ENCODE measurements around the gene KIF7. TPM values are rescaled to one million over a fixed set of nuclear protein-coding genes. Genes with fewer than 3 reads are reported as not detected.
"Not testable (repeated sequence)": the region's sequence is repeated elsewhere in the genome, so short reads cannot be mapped to it uniquely, and the experiment has no call there.

The KIF7 gene
- total RNA-seq, 3 donors from 2014 or later (not counting 1 experiment from before 2014, with no cell fraction given), result 0.93 to 3.6 (median 1.6) TPM

DNA sequence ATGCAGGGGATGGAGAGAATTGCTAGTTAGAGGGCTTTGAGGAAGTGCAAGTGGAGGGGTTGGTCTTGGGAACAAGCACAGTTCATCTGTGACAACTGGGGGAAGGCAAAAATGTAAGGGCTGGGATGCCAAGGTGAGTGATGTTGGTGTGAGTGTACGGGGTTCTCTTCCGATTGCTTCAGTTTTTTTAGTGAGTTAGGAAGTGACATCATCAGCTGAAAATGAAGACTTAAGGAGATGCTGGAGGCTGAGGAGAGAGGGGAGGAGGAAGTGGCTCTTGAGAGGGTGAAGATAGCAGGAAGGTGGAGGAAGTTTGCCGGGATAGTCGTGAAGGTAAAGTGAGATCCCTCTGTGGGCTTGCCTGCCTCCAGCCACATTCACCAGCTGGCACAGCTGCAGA lies 67.3 kb downstream of the KIF7 start:
- WGBS (ENCODE audit: insufficient coverage), result 88% methylated on average over 4 of the region's 4 CpGs

DNA sequence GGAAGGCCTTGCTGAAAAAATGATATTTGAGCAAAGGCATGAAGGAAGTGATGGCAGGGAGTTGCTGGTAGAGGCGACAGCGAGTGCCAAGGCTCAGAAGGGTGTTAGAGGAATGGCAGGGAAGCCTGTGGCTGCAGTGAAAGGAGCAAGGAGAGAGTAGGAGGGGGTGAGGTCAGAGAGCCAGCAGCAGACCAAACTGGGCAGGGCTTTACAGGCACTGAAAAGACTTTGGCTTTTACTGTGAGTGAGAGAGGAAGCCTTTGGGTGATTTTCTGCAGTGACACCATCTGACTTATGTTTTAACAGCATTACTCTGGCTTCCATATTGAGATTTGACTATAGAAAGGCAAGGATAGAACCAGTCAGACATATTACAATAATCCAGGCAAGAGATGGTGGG lies 68.6 kb downstream of the KIF7 start:
- Histone ChIP-seq H3K36me3 (ENCODE audit: control insufficient read depth, insufficient read depth, low read length) (no peaks in the 10 kb centered on the region), H3K4me1 (ENCODE audit: control insufficient read depth, insufficient read depth, low read length) (no peaks in the 10 kb centered on the region)
- no peak for ATAC-seq

More for the DNA sequence above, 67.3 kb downstream of the KIF7 start:
- TF ChIP-seq, protein P1, sequence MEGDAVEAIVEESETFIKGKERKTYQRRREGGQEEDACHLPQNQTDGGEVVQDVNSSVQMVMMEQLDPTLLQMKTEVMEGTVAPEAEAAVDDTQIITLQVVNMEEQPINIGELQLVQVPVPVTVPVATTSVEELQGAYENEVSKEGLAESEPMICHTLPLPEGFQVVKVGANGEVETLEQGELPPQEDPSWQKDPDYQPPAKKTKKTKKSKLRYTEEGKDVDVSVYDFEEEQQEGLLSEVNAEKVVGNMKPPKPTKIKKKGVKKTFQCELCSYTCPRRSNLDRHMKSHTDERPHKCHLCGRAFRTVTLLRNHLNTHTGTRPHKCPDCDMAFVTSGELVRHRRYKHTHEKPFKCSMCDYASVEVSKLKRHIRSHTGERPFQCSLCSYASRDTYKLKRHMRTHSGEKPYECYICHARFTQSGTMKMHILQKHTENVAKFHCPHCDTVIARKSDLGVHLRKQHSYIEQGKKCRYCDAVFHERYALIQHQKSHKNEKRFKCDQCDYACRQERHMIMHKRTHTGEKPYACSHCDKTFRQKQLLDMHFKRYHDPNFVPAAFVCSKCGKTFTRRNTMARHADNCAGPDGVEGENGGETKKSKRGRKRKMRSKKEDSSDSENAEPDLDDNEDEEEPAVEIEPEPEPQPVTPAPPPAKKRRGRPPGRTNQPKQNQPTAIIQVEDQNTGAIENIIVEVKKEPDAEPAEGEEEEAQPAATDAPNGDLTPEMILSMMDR (IDR thresholded peaks at IDR 0.05), result no peak
- no peaks in the 10 kb centered on the region for H3K27me3 ChIP-seq (ENCODE audit: control insufficient read depth, insufficient read depth, low read length)
- no peak overlapping the region for H3K4me3 ChIP-seq (ENCODE audit: low read length)
- H3K4me1 ChIP-seq (ENCODE audit: control insufficient read depth, insufficient read depth, low read length), result no peaks in the 10 kb centered on the region
- Mint-ChIP-seq H3K9me3 (no peaks in the 10 kb centered on the region), H3K4me3 (no peak overlapping the region), H3K36me3 (no peaks in the 10 kb centered on the region), H3K27me3 (ENCODE audit: low read depth in 2 of 2) (no peaks in the 10 kb centered on the region), H3K27ac (no peak overlapping the region), H3K4me1 (no peaks in the 10 kb centered on the region)
- intact Hi-C loops (cut with micrococcal nuclease), result no loop called here
- ATAC-seq (no peak), DNase-seq (no peak)
- H3K27ac ChIP-seq (ENCODE audit: low read length), result no peak overlapping the region
- no peaks in the 10 kb centered on the region for H3K36me3 ChIP-seq (ENCODE audit: control insufficient read depth, insufficient read depth, low read length)
- no peaks in the 10 kb centered on the region for H3K9me3 ChIP-seq (ENCODE audit: control insufficient read depth, insufficient read depth, low read length)

DNA sequence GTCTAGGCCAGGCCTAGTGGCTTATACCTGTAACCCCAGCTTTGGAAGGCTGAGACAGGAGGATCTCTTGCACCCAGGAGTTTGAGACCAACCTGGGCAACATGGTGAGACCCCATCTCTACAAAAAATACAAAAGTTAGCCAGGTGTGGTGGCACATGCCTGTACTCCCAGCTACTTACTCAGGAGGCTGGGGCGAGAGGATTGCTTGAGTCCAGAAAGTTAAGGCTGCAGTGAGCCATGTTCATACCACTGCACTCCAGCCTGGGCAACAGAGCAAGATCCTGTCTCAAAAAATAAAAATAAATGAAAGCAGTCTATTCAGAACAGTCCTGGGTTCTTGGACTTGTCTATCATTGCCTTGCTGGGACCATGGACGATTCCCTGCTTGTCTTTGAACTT lies 74.5 kb downstream of the KIF7 start:
- H3K4me1 ChIP-seq (ENCODE audit: control insufficient read depth, insufficient read depth, low read length); DNase-seq; H3K36me3 ChIP-seq (ENCODE audit: control insufficient read depth, insufficient read depth, low read length); H3K9me3 ChIP-seq (ENCODE audit: control insufficient read depth, insufficient read depth, low read length); intact Hi-C loops (cut with micrococcal nuclease); H3K4me3 Mint-ChIP-seq; H3K9me3 Mint-ChIP-seq; H3K4me3 ChIP-seq (ENCODE audit: low read length); H3K27ac ChIP-seq (ENCODE audit: low read length); H3K27me3 ChIP-seq (ENCODE audit: control insufficient read depth, insufficient read depth, low read length); H3K27me3 Mint-ChIP-seq (ENCODE audit: low read depth in 2 of 2); ATAC-seq; H3K27ac Mint-ChIP-seq; H3K36me3 Mint-ChIP-seq; H3K4me1 Mint-ChIP-seq: not testable (repeated sequence)
- WGBS (ENCODE audit: insufficient coverage), result 100% methylated on average over 2 of the region's 2 CpGs

More for the DNA sequence above, 68.6 kb downstream of the KIF7 start:
- no peaks in the 10 kb centered on the region for H3K4me1 Mint-ChIP-seq
- H3K4me3 Mint-ChIP-seq, result no peak overlapping the region
- H3K27me3 Mint-ChIP-seq (ENCODE audit: low read depth in 2 of 2), result no peaks in the 10 kb centered on the region
- no peak for DNase-seq
- Histone ChIP-seq H3K27me3 (ENCODE audit: control insufficient read depth, insufficient read depth, low read length) (no peaks in the 10 kb centered on the region), H3K4me3 (ENCODE audit: low read length) (no peak overlapping the region), H3K27ac (ENCODE audit: low read length) (no peak overlapping the region), H3K9me3 (ENCODE audit: control insufficient read depth, insufficient read depth, low read length) (no peaks in the 10 kb centered on the region)
- intact Hi-C loops (cut with micrococcal nuclease), result no loop called here
- TF ChIP-seq, protein P1 (IDR thresholded peaks at IDR 0.05), result no peak
- no peak overlapping the region for H3K27ac Mint-ChIP-seq
- H3K36me3 Mint-ChIP-seq, result no peaks in the 10 kb centered on the region
- no peaks in the 10 kb centered on the region for H3K9me3 Mint-ChIP-seq
- WGBS (ENCODE audit: insufficient coverage), result 96% methylated on average over 2 of the region's 2 CpGs

DNA sequence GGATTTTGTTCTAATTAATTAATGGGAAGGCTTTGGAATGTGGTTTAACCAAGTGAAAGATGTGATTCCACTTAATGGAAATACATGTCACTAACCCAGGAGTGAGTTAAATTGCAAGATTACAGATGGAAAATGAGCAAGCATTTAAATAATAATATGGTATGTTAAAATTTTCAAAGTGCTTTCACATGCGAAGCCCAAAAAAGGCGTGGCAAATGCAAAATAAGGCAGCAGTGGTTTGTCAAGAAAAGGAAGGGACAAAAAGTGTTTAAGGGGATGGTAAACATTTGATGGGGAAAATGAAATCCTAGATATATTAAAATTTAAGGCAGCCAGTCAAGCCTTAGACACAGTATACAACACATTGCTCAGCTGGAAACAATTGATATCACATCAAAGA lies 77.1 kb downstream of the KIF7 start:
- H3K4me1 Mint-ChIP-seq, result peaks cover 16 to 18% of the 10 kb centered on the region in 2 donors
- H3K27me3 Mint-ChIP-seq (ENCODE audit: low read depth in 2 of 2), result no peaks in the 10 kb centered on the region
- 98% methylated on average over 2 of the region's 2 CpGs for WGBS (ENCODE audit: insufficient coverage)
- no peaks in the 10 kb centered on the region for H3K36me3 Mint-ChIP-seq
- no peaks in the 10 kb centered on the region for H3K9me3 Mint-ChIP-seq
- Histone ChIP-seq H3K36me3 (ENCODE audit: control insufficient read depth, insufficient read depth, low read length) (no peaks in the 10 kb centered on the region), H3K4me3 (ENCODE audit: low read length) (no peak overlapping the region), H3K27ac (ENCODE audit: low read length) (no peak overlapping the region), H3K27me3 (ENCODE audit: control insufficient read depth, insufficient read depth, low read length) (no peaks in the 10 kb centered on the region), H3K4me1 (ENCODE audit: control insufficient read depth, insufficient read depth, low read length) (peaks cover 11% of the 10 kb centered on the region), H3K9me3 (ENCODE audit: control insufficient read depth, insufficient read depth, low read length) (no peaks in the 10 kb centered on the region)
- no peak overlapping the region for H3K4me3 Mint-ChIP-seq
- intact Hi-C loops (cut with micrococcal nuclease), result no loop called here
- TF ChIP-seq, protein P1 (IDR thresholded peaks at IDR 0.05), result no peak
- ATAC-seq (no peak), DNase-seq (no peak)
- no peak overlapping the region for H3K27ac Mint-ChIP-seq

Other genes with a start within 250 kb of the KIF7 start
- gene RHCG, start 158.9 kb downstream of the KIF7 start, total RNA-seq, result not detected
- gene TICRR, start 80.0 kb downstream of the KIF7 start, total RNA-seq, result under 1 TPM; 0.13 to 0.59 (median 0.14) TPM
- gene PLIN1, start 23.9 kb upstream of the KIF7 start, total RNA-seq, result under 1 TPM; 0.40 to 0.75 (median 0.66) TPM
- 1 to 10 TPM; 2.0 to 3.1 (median 3.1) TPM for gene PEX11A, start 35.3 kb upstream of the KIF7 start, total RNA-seq
- gene WDR93, start 35.3 kb upstream of the KIF7 start, total RNA-seq, result under 1 TPM in 2 of 3 donors, not detected in 1; 0.25 to 0.38 TPM
- 1 to 10 TPM in 2 of 3 donors, under 1 TPM in 1; 0.45 to 2.9 (median 2.5) TPM for gene MESP1, start 95.8 kb upstream of the KIF7 start, total RNA-seq
- gene MESP2, start 120.9 kb upstream of the KIF7 start, total RNA-seq, result not detected
- gene ANPEP, start 159.4 kb upstream of the KIF7 start, total RNA-seq, result 10 to 100 TPM in 2 of 3 donors, 1 to 10 TPM in 1; 1.6 to 33.9 (median 10.9) TPM
- 10 to 100 TPM; 28.4 to 38.2 (median 36.8) TPM for gene AP3S2, start 238.5 kb upstream of the KIF7 start, total RNA-seq

All from natural killer cell (primary cell).